ENCODE measurements around the gene STYXL1.
A peak's percentile ranks its signal among the peaks of the same experiment; 100 is the strongest.
"Not testable (repeated sequence)": the region's sequence is repeated elsewhere in the genome, so short reads cannot be mapped to it uniquely, and the experiment has no call there.

The STYXL1 gene

GRCh38 chr7:76047811-76048667 is at the start of gene STYXL1, which contains the start of gene MDH2:
Gene STYXL1, minus strand, starts transcription at chr7:76048000. Its CDS starts 17,477 bp downstream, at chr7:76030523.
Gene MDH2, plus strand, starts transcription at chr7:76048106. Its CDS starts 55 bp downstream, at chr7:76048161.
- H3K4me3 ChIP-seq (ENCODE audit: low read depth, low read length), result peak within 1 kb of the TSS; percentile 100
- TF ChIP-seq CTCF (IDR thresholded peaks at IDR 0.05; ENCODE audit: borderline replicate concordance, insufficient read depth, low read depth, low read length), result no peak

GRCh38 chr7:76095908-76096307 is 48.1 kb upstream of the STYXL1 start:
- H3K4me3 ChIP-seq (ENCODE audit: low read depth, low read length), result no peak overlapping the region
- TF ChIP-seq CTCF (IDR thresholded peaks at IDR 0.05; ENCODE audit: borderline replicate concordance, insufficient read depth, low read depth, low read length), result no peak

GRCh38 chr7:76094326-76094725 is 46.5 kb upstream of the STYXL1 start:
- not testable (repeated sequence) for H3K4me3 ChIP-seq (ENCODE audit: low read depth, low read length)

GRCh38 chr7:76093531-76093930 is 45.7 kb upstream of the STYXL1 start:
- not testable (repeated sequence) for H3K4me3 ChIP-seq (ENCODE audit: low read depth, low read length)

GRCh38 chr7:76091506-76091905 is 43.7 kb upstream of the STYXL1 start:
- no peak for TF ChIP-seq CTCF (IDR thresholded peaks at IDR 0.05; ENCODE audit: borderline replicate concordance, insufficient read depth, low read depth, low read length)
- no peak overlapping the region for H3K4me3 ChIP-seq (ENCODE audit: low read depth, low read length)

- no peak for TF ChIP-seq CTCF (IDR thresholded peaks at IDR 0.05; ENCODE audit: borderline replicate concordance, insufficient read depth, low read depth, low read length)
- no peak overlapping the region for H3K4me3 ChIP-seq (ENCODE audit: low read depth, low read length)
These were observed 42.2 kb upstream of the STYXL1 start for GRCh38 chr7:76089865-76090475.

- not testable (repeated sequence) for H3K4me3 ChIP-seq (ENCODE audit: low read depth, low read length)
These were observed 39.6 kb upstream of the STYXL1 start for GRCh38 chr7:76087362-76087791.

GRCh38 chr7:76086070-76086469 is 38.3 kb upstream of the STYXL1 start:
- no peak for TF ChIP-seq CTCF (IDR thresholded peaks at IDR 0.05; ENCODE audit: borderline replicate concordance, insufficient read depth, low read depth, low read length)
- H3K4me3 ChIP-seq (ENCODE audit: low read depth, low read length), result no peak overlapping the region

GRCh38 chr7:76084115-76084514 is 36.3 kb upstream of the STYXL1 start:
- not testable (repeated sequence) for H3K4me3 ChIP-seq (ENCODE audit: low read depth, low read length)

Data from GM12875 (cell line).